COLO668 (cell line): Measurements from ENCODE around the gene SCN10A.

ENCODE experiments used
- DNase-seq: peaks from one replicate; lab custom pipeline; 2025; ENCODE audit not compliant: unreplicated experiment; lab: John Stamatoyannopoulos, UW

The SCN10A gene

DNA sequence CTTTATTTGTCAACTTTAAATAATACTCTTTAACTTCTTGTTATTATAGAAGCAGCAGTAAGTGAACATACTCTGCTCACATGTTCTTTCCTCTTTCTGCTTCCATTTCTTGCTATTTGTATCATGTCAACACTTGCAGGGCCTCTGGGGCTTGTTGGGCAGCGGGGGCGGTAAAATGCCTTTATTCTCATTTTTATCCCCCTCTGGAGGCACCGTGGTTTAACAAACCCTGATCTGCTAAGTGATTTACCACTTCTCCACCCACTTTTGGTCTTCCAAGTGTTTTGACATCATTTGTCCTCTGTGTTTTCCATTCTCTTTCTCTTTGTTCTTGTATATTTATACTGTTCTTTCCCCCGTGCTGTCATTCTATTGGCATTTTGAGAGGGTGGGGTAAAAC is 33.9 kb downstream of the SCN10A start:
- DNase-seq: no peak

DNA sequence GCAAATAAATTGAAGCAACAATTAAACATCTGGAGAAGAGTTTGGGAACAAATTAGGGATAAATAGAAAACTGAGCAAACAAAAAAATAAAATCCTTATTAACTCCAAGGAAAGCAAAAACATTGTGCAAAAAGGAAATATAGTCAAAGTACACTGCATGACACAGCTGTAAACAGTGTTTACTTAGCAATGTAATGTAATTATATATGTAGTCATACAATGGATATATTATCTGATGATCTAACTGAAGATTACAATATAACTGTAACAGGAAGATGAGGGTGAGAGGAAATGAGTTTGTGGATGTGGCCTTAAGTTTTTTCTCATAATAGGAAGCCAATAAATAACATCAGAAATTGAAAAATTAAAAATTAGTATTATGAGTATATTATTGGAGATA is 42.5 kb downstream of the SCN10A start:
- no peak for DNase-seq

DNA sequence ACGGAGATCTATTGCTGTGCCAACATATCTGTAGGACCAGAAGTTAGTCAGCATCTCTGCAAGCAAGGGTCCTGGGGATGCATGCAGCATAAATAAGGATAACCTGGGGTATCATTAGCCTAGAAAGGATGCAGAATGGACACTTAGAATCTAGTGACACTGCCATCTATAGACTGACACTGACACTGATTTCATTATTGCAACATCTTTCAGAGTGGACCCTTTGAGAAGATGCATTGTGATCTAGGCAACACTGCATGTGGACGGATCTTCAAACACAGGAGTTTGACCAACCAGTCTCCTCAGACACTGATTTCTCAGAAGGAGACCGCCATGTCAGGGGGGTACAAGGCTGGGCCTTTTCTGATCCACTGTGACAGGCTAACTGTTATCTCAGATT is 52.4 kb downstream of the SCN10A start:
- DNase-seq: no peak

DNA sequence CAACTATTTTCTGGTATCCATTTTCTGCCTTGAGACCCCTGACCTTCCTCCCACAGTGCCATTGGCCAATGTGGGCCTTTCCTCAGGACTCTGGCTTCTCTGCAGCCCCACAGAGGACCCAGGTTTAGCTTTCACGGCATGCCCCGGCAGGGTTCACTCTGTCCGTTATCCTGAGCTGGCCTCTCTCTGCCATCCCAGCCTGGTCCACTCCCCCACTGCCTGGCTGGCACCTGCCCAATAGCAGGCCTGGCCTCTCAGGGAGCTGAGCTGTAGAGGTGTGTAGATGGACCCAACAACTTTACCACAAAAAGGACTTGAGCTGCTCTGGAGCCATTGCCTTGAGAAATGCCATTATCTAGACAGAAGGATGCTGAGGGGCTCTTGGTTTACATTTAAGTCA is 57.5 kb downstream of the SCN10A start:
- no peak for DNase-seq

DNA sequence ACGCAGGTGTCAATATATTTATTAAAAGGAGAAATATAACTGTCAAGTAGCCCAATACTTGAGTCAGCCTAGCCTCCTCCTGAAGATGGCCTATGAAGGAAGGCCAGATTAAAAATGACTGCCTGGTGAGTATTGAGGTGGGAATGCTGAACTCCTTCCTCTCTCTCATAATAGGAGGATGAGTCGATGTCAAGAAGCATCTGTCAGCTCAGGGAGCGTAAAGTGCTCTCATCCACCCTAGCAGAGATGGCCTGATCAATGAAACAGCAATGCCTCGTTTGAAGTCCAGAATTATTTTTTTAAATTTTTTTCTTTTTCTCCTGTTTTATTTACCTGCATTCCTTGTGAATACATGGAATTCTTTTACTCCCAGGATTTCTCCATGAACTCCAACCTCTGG is 58.3 kb downstream of the SCN10A start:
- DNase-seq: no peak

DNA sequence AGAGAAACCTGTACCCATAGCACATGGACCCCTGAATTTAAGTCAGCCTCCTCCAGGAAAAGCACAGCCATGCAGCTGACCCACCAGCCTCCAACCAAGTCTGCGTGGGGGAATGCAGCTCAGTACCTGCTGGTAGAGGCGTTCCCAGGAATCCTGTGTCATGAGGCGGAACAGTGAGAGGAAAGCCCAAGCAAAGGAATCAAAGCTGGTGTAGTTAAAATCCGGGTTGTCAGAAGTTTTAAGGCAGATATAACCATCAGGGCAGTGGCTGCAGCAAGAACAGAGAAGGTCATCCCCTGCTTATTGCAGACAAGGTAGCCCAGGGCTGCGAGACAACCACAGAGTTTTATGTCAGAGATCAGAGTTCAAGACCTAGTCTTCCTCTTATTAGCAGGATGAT is 59.1 kb downstream of the SCN10A start:
- no peak for DNase-seq

DNA sequence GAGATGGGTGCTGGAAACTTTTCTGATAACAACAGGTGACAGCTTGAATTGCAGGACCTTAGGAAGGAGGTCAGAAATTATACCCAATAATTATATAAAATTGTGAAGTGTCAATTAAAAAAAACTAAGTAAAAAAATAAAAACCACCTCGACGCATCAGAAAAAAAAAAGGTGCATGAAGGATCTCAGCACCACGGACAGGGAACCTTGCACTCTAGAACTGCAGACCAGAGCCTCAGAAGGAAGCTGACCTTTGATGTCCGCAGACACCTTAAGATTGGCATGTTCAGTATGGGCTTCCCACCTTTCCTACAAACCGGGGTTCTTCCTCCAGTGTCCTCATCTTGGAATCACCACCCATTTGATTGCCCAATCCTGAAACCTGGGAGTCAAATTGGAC is 60.9 kb downstream of the SCN10A start:
- no peak for DNase-seq

DNA sequence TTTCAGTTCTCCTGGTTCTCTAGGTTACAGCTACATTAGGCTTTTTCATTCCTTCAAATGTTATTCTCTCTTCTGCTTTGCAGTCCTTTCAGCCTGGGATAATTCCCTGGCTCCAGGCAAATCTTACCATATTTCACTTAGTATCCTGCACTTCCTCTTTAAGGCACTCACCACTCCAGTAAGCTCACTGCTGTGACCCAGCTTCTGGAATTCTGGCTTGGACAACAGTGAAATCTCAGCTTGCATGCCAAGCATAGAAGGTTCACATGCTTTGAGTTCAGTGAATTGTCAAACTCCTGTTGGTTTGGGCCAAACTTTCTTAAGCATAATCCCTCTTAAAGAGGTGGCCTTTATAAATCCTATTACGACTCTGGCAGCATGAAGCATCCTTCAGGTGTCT is 69.4 kb downstream of the SCN10A start:
- no peak for DNase-seq

DNA sequence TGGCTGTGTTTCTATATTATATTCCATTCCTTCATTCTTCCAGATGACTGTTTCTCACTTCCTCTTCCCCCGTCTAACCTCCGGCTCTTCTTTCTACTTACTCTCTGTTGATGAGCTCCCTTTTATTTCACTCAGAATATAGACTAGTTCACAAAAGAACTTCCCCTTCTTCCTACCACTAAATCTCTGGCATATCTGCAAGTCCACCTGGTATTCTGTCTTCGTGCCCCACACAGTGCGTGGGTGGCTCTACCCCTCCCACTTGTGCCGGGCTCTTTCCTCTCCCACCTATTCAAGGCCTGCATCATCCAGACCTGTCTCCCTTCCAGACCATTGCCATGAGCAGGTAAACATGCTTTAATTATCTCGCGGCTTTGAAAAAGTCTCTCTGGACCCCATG is 73.0 kb downstream of the SCN10A start:
- no peak for DNase-seq

DNA sequence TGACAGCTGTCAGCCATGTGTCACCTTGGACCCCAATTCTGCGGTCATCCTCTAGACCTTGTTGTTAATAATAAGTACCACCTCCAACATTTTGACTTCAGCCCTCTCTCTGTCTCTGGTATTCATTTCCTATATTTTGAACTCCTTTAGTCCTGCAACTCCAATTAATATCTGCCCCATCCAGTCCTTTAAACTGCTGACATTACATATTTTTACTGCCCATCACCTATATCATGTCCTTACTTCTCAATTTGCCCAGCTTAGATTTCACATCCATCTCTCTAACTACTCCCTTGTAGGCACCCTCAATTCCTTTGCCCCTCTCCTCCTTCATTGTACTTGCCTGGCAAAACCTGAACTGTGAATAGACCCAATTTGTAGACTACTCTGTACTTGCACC is 73.5 kb downstream of the SCN10A start:
- DNase-seq: no peak

DNA sequence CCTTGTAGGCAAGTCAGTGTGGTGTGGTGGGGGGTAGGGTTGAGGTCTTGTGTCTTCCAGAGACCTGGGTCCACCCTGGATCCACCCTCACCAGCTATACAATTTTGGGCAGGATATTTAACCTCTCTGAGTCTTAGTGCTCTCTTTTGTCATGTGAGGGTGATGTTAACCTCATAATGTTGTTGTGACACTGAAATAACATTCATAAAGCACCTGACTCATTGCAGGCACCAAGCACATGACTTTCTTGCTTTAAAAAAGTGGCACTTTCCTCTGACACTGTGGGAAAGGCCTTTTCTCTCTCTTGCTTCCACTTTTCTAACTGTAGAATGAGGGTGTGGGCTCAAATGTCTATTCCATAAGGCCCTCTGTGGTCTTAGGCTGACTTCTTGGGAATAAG is 75.5 kb downstream of the SCN10A start:
- no peak for DNase-seq

DNA sequence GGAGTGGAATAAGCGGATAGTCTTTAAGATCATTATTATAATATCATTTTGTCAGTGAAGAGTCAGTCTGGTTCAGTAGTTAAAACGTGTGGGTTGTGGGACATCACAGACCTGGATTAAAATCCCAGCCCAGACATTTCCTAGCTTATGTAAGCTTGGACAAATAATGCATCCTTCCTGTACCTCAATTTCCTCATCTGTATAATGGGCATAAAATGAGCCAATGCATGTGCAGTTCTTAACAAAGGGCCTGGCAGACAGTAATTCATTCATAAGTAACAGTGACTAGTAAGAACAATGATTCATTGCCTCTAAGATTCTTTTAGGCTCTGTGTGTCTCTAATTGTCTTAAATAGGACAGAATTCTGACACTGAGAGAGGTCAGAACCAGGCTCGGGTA is 76.1 kb downstream of the SCN10A start:
- no peak for DNase-seq

DNA sequence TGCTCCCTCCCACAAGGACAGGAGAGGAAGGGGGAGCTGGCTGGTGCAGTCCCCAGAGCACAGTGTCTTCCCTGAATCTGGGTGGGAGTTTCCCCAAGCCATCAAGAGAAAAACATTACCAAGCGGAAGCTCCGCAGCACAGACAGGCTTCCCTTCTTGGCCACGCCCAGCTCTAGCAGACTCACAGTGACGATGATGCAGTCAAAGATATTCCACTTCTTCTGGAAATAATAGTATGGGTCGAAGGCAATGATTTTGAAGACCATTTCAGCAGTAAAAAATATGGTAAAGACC is 76.7 kb downstream of the SCN10A start:
- DNase-seq: no peak

DNA sequence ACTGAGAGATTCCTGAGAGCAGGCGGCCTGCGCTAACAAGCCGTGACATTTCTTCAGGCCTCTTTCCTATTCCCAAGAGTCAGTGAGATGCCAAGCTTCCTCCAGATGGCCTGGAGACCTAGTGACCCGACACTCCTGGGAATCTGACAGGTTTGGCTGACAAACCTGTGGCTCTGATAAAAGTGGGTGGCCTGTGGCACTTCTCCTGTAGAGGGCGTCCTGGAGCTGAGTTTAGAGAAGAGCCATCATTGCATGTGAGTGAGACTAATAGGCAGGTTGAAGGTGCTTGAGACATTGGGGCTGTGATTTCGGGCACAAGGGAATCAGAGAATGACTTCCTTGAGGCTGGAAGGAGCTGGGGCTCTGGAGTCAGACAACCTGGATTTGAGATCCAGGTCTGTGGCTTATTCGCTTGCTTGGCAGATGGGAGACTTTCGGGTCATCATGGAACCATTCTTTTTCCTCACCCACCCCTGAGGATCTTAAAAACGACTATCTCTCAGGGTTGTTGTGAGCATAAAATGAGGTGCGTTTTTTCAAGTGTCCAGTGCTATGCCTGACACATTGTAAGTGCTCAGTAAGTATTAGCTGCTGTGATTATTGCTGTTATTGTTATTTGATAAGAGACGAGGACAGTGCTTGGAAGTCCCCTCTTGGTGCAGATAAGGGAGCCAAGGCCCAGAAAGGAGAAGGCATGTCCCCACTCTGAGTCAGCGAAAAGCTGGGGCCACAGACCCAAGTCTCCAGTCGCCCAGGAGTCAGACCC is 77.2 kb downstream of the SCN10A start:
- DNase-seq: peak; percentile 2

DNA sequence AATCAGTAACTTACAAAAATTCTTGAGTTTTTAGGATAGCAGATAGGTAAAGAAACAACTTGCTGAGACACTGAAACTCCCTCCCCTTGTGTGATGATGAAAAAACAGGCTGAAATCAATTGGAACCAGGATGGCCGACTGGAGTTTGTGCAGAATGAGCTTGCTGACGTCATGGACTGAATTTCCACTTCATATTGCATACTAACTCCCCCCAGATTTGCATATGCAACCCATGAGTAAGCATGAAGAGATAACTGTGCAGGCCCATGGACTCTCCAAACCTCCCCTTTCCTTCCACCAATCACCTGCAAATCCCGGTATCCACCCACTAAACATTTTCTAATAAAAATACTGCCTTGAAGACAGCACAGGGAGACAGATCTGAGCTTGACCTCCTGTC is 84.5 kb downstream of the SCN10A start:
- no peak for DNase-seq

DNA sequence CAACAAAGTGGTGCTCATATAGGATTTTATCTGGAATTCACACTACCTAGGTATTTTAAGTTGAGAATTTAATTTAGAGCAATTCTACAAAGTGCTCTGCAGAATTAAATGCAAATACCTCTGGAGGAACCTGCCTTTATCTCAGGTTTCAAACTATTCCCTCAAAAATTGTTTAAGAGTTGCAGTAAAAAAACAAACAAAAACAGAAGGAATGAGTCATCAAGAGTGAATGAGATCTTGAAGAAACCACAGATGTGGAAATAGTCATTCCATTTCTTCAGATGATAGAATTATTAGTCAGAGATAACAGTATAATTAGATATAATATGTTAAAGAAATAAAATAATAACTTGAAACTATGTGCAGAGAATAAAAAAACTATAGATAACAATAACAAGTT is 85.7 kb downstream of the SCN10A start:
- no peak for DNase-seq

DNA sequence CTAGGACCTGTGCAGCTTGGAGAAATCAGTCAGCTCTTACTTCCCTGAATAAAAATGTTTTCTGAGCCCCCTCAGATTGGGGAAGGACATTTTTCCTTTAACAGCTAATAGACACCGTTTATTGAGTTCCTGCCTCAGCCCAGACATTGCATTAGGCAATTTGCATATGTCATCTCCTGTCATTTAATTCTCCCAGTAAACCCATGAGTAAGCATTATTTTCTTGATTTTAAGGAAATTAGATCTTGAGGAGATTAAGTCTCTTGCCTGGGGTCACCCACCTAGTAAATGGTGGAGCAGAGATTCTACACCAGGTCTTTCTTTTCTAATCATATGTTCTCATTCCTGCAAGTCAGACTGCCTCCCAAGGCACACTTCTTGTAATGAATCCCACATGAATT is 88.0 kb downstream of the SCN10A start:
- DNase-seq: no peak

DNA sequence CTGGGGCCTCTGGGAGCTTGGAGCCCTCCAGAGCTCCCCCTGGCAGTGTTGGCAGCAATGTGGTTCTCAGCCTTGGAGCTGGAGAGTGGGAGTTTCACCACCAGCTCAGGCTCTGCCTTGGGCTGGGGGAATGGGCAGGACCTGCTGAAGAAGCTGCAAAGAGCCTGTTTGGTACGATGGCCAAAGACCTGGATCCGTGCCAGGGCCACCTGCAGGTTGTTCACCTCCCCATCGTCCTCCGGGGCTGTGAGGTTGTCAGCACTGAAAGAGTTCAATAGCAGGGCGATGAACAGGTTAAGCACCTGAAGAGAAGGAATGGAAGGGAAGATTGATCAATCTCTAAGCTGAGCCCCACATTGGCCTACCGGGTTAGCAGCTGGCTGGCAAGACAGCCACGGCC is 89.3 kb downstream of the SCN10A start:
- peak; percentile 0 for DNase-seq

DNA sequence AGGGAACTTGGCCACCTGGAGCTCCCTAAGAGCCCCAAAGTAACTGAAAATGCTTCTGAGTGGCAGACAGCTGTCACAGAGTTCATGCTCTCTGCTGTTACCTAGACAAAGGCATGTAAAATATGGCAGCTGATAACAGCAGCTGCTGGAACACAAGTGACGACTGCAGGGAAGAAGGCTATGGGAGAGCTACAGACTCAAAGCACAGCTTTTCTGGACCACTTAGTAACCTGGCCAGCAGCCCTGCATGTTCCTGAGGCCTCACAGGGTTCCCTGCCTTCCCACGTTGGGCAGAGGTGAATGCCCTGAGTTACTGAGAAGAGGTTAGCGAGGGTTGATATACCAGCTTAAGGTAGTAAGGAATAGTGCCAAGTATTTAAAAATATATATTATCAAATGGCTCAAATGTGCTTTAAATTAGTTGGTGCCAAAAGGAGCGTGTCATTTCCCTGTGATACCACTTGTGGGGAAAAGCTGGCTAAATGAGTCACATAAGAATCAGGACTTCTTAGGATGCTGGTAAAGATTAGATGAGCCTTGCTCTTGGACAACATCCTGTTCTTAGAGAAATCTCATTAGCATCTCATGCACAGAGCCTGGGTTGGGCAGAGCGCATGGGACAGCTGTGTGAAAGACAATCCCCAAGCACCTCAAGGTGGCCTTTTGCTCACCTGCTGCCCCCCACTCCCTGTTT is 90.1 kb downstream of the SCN10A start:
- no peak for DNase-seq

DNA sequence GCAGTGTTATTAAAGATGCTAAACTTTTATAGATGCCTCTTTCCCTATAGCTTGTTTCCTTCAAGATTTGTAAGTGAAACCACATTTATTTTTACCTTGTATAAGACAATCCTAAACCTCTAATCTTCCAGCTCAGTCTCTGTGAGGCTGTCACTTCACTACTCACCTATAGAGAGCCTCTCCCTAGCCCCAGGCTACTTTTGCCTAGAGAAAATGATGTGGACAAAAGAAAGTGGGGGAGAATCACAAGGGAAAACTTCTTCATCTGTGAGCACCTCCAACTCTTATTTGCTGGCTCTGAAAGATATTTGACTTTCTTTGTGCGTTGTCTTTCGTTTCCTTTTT is 91.7 kb downstream of the SCN10A start:
- no peak for DNase-seq

DNA sequence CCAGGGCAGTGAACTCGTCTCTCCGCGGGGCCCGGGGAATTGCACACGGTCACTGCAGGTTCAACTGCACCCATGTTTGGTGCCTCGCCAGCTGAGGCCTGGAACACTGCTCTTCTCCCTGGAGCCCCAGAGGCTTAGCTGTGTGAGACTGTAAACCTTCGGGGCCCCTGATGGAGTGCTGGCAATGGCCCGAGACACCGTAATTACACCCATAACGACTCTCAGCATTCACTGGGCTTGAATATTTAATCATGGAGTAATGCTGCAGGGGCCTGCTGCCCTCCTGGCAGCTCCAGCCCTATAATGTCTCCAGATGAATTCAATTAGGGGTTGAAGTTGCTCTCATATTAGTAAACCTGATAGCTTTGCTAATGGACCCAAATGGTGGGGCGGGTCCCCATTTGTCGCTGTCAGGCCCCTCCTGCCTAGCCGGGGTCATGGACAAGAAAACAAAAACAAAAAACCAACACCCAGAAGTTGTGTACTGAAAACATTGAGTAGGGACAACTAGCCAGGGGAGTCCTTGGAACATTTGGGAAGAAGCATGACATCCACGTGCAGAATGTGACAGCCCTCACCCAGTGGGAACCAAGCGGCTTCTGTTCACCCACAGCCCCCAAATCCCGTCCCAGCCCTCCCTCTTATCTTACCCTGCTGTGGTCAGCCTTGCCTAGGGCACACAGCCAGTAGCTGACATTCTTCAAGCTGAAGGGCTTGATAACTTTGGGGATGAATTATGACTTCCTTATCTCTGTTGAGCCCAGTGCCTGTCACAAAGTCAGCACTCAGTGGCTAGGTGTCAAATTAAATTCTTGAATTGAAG is 92.2 kb downstream of the SCN10A start:
- no peak for DNase-seq

DNA sequence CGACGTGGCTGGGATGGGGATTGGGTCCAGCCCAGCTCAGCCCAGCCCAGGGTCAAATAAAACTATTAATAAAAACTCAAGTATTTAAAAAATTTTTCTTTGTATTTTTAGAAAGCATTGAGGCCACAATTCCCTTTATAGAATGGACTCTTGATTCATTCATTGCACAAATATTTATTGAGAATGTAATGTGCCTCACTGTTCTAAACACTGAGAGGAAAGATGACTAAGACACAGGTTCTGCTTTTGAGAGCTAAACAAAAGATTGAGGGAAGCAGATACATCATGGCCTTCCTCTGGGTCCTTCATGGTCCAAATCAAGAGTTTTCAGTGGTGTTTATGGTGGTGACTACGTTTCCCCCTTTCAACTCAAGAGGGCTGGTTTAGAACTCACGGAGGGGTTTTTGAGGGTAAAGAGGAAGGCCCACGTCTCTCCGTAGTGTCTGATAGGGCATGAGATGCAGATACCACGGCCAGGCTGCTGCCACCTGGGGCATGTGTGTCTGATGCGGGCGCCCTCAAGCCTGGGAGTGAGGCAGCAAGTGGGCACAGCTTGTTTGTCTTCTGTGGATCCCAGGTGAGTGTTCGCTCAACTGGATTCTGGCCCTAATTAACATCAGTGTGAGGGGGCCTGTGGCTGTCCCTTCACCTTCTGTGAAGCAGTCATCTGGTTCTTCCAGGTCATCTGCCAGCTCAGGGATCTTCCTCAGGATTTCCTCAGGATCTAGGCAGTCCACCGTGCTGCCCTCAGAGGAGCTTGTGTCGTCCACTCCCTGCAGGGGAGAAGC is 93.0 kb downstream of the SCN10A start:
- DNase-seq: no peak
